ENCODE results near the gene SLC2A10.

Gene SLC2A10

DNA sequence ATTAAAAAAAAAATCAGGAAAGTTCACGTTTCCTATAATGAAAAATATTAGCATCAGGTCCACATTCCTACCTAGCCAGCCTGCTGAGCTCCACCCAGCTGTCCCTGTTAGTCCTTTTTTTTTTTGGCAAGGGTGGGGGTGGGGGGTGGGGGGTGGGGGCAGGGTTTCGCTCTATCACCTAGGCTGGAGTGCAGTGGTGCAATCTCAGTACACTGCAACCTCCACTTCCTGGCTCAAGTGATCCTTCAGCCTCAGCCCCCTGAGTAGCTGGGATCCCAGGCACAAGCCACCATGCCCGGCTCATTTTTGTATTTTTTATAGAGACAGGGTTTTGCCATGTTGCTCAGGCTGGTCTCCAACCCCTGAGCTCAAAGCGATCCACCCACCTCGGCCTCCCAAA, 7.5 kb upstream of the SLC2A10 start:
- in situ Hi-C loops (cut with MboI; ENCODE audit: low sequenced_read_pairs): no loop called here

DNA sequence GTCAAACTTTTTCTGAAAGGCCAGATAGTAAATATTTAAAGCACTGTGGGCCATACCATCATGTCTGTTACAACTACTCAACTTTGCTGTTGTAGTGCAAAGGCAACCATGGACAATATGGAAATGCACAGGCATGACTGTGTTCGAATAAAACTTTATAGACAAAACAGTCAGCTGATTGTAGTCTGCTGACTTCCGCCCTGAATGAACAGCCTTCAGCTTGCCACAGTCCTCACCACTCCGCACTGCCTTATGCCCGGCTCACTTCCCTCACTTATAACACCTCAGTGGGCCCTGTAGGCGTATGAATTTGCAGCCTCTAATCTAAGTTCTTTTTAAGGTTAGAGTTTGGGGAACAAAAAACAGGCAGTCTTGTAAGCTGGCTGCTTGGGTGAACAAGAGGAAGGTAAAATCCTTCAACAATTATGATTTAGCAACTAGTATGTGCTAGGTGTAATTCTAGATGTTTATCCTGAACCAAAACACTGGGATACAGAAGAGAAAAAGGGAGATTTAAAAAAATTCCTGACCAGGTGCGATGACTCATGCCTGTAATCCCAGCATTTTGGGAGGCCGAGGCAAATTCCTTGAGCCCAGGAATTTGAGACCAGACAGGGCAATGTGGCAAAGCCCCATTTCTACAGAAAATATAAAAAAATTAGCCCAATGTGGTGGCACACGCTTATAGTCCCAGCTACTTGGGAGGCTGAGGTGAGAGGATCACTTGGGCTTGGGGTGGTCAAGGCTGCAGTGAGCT, 6.8 kb upstream of the SLC2A10 start:
- in situ Hi-C loops (cut with MboI; ENCODE audit: low sequenced_read_pairs): no loop called here

DNA sequence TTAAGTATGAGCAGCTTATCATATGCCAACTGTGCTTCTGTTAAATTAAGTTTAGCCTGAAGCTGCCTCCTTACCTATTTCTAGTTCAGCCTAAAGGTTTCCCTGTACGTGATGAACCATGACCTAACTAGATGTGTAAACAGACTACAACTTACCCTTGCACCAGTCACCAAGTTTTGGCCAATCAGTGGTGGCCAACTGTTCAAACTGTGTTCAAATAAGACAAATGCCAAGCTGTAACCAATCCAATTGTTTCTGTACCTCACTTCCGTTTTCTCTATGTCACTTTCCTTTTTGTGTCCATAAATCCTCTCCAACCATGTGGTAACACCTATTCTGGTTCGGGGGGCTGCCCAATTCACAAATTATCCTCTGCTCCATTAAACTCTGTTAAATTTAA, 6.0 kb upstream of the SLC2A10 start:
- in situ Hi-C loops (cut with MboI; ENCODE audit: low sequenced_read_pairs): no loop called here

GRCh38 chr20:46704714-46705377, 4.6 kb upstream of the SLC2A10 start:
- in situ Hi-C loops (cut with MboI; ENCODE audit: low sequenced_read_pairs): no loop called here

DNA sequence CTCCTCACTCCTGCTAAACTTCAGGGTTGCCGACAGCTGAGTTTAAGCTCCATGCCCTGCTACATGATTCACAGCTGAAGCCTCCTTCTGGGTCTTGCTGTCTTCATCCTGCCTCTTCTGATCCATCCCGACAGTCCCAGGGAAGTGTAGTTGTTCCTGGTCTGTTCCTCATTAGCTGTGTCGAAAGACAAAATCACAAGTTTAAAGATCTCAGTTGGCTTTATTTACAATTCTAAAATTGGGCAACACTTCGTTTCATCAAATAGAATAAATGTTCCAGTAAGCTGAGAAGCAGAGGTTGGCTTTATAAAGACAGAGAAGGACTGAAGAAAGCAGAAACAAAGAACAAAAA, 4.1 kb upstream of the SLC2A10 start:
- in situ Hi-C loops (cut with MboI; ENCODE audit: low sequenced_read_pairs): no loop called here

DNA sequence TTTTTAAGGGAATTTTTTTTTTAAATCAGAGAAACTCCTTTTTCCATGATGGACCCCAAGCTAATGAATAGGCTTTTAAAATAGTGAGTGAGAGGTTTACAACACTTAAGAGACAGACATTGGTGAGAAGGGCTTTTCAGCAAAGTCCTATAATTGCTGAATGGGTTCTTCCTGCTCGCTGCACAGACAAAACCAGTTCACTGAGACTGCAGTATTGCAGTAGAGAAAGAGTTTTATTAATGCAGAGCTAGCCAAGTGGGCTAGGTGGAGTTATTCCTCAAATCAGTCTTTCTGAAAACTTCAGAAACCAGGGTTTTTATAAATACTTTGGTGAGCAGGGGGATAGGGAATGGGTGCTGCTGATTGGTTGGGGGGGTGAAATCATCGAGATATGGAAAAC, 3.2 kb upstream of the SLC2A10 start:
- in situ Hi-C loops (cut with MboI; ENCODE audit: low sequenced_read_pairs): no loop called here

DNA sequence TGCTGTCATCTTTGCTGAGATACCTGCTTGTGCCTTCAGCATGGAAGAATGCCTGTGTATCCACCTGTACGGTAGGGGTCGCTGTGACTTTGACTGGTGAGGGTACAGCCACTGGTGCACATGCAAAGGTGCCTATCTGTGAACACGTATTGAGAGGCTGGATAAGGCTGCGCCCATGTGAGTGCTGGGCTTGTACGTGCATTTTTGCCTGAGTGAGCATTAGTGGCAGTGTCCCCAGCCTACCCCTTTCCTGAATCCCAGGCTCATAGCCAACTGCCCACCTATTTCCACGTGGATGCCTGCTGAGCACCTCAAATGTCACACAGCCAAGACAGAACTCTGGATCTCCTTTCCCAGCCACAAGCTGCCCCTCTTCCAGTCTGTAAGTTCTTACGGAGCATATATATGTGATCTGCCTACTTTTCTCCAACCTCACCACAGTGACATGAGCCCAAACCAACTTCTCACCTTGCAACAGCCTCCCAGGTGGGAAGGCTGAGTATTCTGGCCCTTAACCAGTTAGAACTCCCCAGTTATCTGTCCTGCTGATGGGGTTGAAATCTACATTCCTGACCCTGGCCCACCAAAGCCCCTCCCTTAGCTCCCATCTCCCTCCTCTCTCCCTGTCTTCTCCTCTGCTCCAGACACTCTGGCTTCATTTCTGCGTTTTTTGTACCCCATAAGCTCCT, 1.1 kb upstream of the SLC2A10 start:
- in situ Hi-C loops (cut with MboI; ENCODE audit: low sequenced_read_pairs): no loop called here

DNA sequence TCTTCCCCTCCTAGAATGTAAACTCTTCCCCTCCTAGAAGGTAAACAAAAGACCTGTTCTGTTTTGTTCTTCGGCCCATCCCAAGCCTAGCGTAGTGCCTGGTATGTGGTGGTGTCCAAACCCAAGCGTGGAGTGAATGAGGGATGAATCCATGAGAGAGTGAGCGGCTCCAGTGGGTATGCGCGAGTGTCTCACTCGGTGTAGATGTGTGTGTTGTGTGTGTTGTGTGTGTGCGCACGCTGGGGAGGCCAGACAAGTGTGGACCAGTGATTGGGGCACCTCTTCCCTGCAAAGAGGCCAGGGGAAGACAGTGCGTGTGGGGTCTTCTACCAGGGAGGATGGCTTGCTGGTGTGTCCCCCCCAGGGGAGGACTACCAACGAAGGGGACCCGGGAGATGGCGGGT, 392 bp upstream of the SLC2A10 start:
- in situ Hi-C loops (cut with MboI; ENCODE audit: low sequenced_read_pairs): no loop called here

- in situ Hi-C loops (cut with MboI; ENCODE audit: low sequenced_read_pairs): no loop called here
Observed at GRCh38 chr20:46710153-46710913, 884 bp downstream of the SLC2A10 start.

DNA sequence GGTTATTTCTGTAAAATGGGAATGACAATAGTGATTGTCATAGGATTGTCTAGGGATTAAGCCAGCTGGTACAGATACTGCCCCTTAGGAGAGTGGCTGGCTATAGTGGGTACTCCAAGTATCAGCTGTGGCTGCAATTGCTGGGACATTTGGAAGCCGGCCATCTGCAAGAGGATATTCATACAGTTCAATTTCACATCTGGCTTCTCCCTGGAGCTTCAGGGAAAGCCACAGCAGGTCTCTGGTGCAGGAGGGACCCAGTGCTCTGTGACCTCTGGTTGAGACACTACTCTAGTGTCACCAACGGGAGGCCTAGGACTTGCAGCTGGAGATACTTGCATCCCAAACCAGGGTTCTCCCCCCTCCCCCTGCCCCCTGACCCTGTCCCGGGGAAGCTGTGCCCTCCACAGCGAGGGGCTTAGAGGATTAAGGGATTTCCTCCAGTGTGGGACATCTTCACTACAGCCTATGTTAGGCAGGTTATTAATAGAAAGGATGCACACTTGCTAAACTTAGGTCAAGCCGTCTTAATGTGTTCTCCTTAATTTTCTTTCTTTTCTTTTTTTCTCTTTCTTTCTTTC, 2.7 kb downstream of the SLC2A10 start:
- in situ Hi-C loops (cut with MboI; ENCODE audit: low sequenced_read_pairs): no loop called here

GRCh38 chr20:46713957-46714834, 4.7 kb downstream of the SLC2A10 start:
- in situ Hi-C loops (cut with MboI; ENCODE audit: low sequenced_read_pairs): no loop called here

DNA sequence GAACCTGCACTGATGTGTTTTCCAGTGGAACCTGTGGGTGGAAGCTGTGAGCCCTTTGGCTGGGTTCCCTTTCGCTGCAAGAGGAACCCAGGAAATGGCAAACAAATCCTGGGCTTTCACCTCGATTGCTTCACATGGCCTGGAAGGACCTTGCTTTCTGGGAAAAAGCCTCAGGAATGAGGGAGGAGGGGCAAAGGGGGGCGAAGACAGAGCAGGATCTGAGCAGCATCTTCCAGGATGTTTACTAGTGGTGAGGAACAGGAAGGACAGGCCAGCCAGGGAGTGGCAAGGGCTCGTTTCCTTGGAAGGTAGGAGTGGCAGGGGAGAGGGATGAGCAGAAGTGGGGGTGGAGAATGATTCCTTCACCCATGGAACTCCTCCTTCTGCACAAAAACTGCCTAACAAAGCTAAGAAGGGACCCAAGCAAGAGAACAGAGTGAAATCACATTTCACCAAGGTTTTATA, 5.9 kb downstream of the SLC2A10 start:
- in situ Hi-C loops (cut with MboI; ENCODE audit: low sequenced_read_pairs): no loop called here

- in situ Hi-C loops (cut with MboI; ENCODE audit: low sequenced_read_pairs): no loop called here
Observed at GRCh38 chr20:46717818-46718541, 8.5 kb downstream of the SLC2A10 start.

- in situ Hi-C loops (cut with MboI; ENCODE audit: low sequenced_read_pairs): no loop called here
Observed at GRCh38 chr20:46720019-46720418, 10.6 kb downstream of the SLC2A10 start.

- in situ Hi-C loops (cut with MboI; ENCODE audit: low sequenced_read_pairs): no loop called here
Observed at GRCh38 chr20:46720776-46721425, 11.5 kb downstream of the SLC2A10 start.

DNA sequence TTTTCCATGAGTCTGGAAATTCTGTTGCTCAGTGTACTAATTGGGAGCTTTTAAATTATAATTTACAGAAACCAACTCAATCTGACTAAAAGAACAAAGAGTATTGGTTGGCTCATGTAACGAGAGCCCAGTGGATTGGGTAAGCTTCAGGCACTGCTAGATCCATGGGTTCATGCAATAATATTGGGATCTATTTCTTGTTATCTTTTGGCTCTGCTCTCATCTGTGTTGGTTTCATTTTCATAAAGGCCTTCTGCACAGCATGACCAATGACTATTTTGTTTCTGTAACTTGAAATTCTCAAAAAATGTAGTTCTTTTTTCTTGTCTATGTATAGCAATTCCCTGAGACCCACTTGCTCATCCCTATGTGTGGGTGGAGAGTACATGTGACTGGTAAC, 12.0 kb downstream of the SLC2A10 start:
- in situ Hi-C loops (cut with MboI; ENCODE audit: low sequenced_read_pairs): no loop called here

GRCh38 chr20:46722450-46722849, 13.0 kb downstream of the SLC2A10 start:
- in situ Hi-C loops (cut with MboI; ENCODE audit: low sequenced_read_pairs): no loop called here

DNA sequence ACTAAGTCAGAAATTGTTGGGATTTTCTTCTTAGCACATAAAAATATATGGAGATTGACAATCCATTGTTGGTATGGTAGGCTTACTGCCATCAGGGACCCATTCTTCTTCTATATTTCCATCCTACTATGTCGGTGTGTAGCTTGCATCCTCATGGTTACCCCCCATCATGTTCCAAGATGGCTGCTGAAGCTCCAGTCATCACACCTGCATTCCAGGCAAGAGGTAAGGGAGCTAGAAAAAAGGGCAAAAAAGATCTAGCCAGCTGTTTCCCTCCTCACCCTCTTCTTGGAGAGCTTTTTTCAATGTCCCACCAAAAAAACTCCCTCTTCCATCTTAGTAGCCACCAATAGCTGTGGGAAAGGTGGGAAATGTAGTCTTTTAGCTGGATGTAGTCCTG, 13.6 kb downstream of the SLC2A10 start:
- in situ Hi-C loops (cut with MboI; ENCODE audit: low sequenced_read_pairs): no loop called here

Data from hTERT RPE-1 (cell line).